GM12801 (cell line): ENCODE results near the gene PPP1R1C.

Source experiments
- TF ChIP-seq, protein P1 (sequence below): IDR thresholded peaks from one replicate; pipeline ENCODE4 v1.5.1; 2011; ENCODE audit warnings: control low read depth; ENCODE audit not compliant: insufficient read length; ENCODE audit errors: extremely low read depth

Gene PPP1R1C

DNA sequence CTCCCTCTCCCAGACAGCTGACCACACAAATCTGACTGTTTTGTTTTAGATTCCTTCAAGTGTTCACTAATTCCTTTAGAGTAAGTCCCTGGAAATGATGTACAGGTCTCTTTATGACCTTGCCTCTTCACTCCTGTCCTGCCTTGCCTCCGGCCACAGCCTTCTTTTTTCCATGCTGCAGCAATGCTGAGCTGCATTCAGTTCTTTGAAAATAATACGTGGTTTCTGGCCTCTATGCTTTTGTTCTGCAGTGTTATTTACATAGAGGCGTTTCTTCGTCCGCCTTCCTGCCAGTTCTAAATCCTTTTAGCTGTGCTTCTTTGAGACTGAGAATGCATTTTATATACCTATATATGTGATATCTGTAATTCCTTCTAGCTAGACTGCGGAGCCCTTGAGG is 87.2 kb downstream of the PPP1R1C start:
- TF ChIP-seq, protein P1, sequence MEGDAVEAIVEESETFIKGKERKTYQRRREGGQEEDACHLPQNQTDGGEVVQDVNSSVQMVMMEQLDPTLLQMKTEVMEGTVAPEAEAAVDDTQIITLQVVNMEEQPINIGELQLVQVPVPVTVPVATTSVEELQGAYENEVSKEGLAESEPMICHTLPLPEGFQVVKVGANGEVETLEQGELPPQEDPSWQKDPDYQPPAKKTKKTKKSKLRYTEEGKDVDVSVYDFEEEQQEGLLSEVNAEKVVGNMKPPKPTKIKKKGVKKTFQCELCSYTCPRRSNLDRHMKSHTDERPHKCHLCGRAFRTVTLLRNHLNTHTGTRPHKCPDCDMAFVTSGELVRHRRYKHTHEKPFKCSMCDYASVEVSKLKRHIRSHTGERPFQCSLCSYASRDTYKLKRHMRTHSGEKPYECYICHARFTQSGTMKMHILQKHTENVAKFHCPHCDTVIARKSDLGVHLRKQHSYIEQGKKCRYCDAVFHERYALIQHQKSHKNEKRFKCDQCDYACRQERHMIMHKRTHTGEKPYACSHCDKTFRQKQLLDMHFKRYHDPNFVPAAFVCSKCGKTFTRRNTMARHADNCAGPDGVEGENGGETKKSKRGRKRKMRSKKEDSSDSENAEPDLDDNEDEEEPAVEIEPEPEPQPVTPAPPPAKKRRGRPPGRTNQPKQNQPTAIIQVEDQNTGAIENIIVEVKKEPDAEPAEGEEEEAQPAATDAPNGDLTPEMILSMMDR: no peak

DNA sequence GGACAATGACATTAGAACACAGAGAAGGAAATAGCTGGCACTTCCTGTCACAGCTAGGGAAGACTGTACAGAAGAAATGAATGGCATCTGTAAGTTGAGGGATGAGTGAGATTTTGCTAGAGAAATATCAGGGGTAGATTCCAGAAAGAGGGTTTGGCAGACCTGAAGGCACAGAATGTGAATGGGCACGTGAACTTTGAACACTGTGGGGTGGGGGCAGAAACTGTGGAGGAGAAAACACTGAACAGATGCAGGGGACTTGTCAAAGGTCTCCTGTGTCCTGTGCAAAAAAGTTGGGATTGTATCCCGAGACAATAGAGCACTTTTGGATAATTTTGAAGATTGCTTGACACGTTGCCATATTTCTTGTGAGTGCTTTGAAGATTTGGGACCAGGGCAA is 88.0 kb downstream of the PPP1R1C start:
- TF ChIP-seq, protein P1: no peak

GRCh38 chr2:182077023-182077422 is 91.4 kb downstream of the PPP1R1C start:
- TF ChIP-seq, protein P1: no peak

- TF ChIP-seq, protein P1: no peak
Observed at GRCh38 chr2:182077448-182078142, 91.9 kb downstream of the PPP1R1C start.

GRCh38 chr2:182078988-182079602 is 93.4 kb downstream of the PPP1R1C start:
- TF ChIP-seq, protein P1: no peak

DNA sequence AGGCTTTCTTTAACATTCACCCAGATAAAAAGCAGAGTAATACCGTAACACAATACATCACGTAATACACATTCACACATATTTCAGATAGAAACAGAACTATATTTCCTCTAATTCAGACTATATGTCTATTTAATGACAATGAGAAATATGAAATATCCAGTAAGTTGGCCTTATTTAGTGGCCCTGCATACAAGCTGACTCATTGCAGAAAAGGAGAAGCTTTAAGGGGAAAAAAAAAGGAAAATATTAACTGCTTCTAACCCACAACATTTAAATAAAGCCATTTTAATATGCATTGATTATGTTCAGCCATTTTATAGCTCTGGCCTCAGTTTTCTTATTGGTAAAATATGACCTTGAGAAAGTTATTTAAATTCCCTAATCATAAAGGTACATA is 94.8 kb downstream of the PPP1R1C start:
- TF ChIP-seq, protein P1: no peak

- TF ChIP-seq, protein P1: no peak
Observed at GRCh38 chr2:182081602-182082260, 96.1 kb downstream of the PPP1R1C start.
